Osteoblast (primary cell): ENCODE results near the gene MYEOV. TPM values are rescaled to one million over a fixed set of nuclear protein-coding genes. Genes with fewer than 3 reads are reported as not detected.

ENCODE experiments used
- DNase-seq: peaks from one replicate; pipeline ENCODE4 v3.0.0; 2011; ENCODE audit warnings: low spot score, mixed read lengths; ENCODE audit not compliant: insufficient read length; ENCODE audit errors: missing footprints
- H2AFZ ChIP-seq: 2 replicates; pipeline ENCODE4 v1.6.0; 2011; ENCODE audit warnings: mild to moderate bottlenecking, low read length
- H3K27ac ChIP-seq: 2 replicates; pipeline ENCODE4 v1.5.1; 2011; ENCODE audit warnings: mild to moderate bottlenecking, low read depth, low read length, moderate library complexity
- H3K27me3 ChIP-seq: 2 replicates; pipeline ENCODE4 v1.6.0; 2012; ENCODE audit warnings: mild to moderate bottlenecking, control low read depth, inconsistent platforms, low read length, moderate library complexity; ENCODE audit not compliant: insufficient read depth
- H3K36me3 ChIP-seq: 2 replicates; pipeline ENCODE4 v1.5.1; 2011; ENCODE audit warnings: mild to moderate bottlenecking, low read length, control low read depth, moderate library complexity; ENCODE audit not compliant: insufficient read depth
- H3K4me1 ChIP-seq: 2 replicates; pipeline ENCODE4 v1.5.1; 2011; ENCODE audit warnings: mild to moderate bottlenecking, low read length, control low read depth, moderate library complexity; ENCODE audit not compliant: insufficient read depth
- H3K4me2 ChIP-seq: 2 replicates; pipeline ENCODE4 v1.6.0; 2011; ENCODE audit warnings: mild to moderate bottlenecking, low read length; ENCODE audit not compliant: insufficient read depth
- H3K4me3 ChIP-seq: fragments of 200-600 bp; sonication (generic); 3 replicates; pipeline ENCODE4 v1.5.1; 2012; ENCODE audit warnings: mild to moderate bottlenecking, low read length, inconsistent platforms; ENCODE audit not compliant: insufficient read depth
- H3K79me2 ChIP-seq: 2 replicates; pipeline ENCODE4 v1.6.0; 2012; ENCODE audit warnings: mild to moderate bottlenecking, low read length, control low read depth, inconsistent platforms; ENCODE audit not compliant: insufficient read depth
- H3K9me3 ChIP-seq: 2 replicates; pipeline ENCODE4 v1.5.1; 2011; ENCODE audit warnings: low read depth, low read length, control low read depth
- H4K20me1 ChIP-seq: 2 replicates; pipeline ENCODE4 v1.6.0; 2012; ENCODE audit warnings: mild to moderate bottlenecking, low read length, control low read depth; ENCODE audit not compliant: insufficient read depth
- total RNA-seq: library from RNA; depleted of rRNA; stranded (reverse); fragments of >200 nt; gene quantifications from 2 replicates; pipeline ENCODE4 v1.2.3, GENCODE V29; 2012
- TF ChIP-seq, protein P1 (sequence below): IDR thresholded peaks from 2 replicates; pipeline ENCODE4 v1.5.1; 2011; ENCODE audit warnings: mild to moderate bottlenecking, low read depth, low read length, moderate library complexity; ENCODE audit errors: extremely low read depth

MYEOV gene
- total RNA-seq, 1 donor, result 1.4 TPM

GRCh38 chr11:69296890-69297786 is 3.2 kb downstream of the MYEOV start:
- peak overlapping the region; percentile 52 for H2AFZ ChIP-seq
- peak overlapping the region; percentile 96 for H3K27ac ChIP-seq
- TF ChIP-seq, protein P1, sequence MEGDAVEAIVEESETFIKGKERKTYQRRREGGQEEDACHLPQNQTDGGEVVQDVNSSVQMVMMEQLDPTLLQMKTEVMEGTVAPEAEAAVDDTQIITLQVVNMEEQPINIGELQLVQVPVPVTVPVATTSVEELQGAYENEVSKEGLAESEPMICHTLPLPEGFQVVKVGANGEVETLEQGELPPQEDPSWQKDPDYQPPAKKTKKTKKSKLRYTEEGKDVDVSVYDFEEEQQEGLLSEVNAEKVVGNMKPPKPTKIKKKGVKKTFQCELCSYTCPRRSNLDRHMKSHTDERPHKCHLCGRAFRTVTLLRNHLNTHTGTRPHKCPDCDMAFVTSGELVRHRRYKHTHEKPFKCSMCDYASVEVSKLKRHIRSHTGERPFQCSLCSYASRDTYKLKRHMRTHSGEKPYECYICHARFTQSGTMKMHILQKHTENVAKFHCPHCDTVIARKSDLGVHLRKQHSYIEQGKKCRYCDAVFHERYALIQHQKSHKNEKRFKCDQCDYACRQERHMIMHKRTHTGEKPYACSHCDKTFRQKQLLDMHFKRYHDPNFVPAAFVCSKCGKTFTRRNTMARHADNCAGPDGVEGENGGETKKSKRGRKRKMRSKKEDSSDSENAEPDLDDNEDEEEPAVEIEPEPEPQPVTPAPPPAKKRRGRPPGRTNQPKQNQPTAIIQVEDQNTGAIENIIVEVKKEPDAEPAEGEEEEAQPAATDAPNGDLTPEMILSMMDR, result no peak
- DNase-seq, result peak; percentile 98
- no peaks in the 10 kb centered on the region for H3K27me3 ChIP-seq
- peak overlapping the region; percentile 74 for H3K4me2 ChIP-seq
- peaks cover 8% of the 10 kb centered on the region for H3K79me2 ChIP-seq
- no peaks in the 10 kb centered on the region for H4K20me1 ChIP-seq
- H3K9me3 ChIP-seq, result no peaks in the 10 kb centered on the region
- H3K4me1 ChIP-seq, result peaks cover 59% of the 10 kb centered on the region
- peak overlapping the region; percentile 5 for H3K4me3 ChIP-seq
- H3K36me3 ChIP-seq, result no peaks in the 10 kb centered on the region

DNA sequence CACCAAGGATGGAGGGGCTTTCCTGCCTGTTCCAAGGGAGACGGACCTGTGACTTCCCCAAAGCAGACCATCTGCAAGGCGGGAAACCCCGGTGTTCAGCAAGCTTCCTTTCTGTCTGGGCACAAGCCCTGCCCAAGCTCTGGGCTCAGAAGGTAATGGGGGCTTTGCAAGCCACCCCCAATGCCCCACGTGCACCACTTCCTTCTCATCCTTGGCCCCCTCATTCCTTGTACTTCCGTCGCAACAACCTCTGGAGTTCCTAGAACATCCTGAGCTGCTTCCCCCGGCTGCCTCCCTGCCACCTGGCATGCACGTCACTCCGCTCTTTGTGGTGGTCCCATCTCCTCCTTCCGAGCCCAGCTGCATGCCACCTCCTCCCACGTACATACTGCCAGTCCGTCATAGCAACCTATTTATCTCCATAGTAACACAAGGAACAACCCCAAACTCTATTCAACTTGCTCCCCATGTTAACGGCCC is 3.9 kb downstream of the MYEOV start:
- Histone ChIP-seq H3K4me2 (peak overlapping the region; percentile 74), H3K4me1 (peaks cover 66% of the 10 kb centered on the region), H2AFZ (no peak overlapping the region), H4K20me1 (no peaks in the 10 kb centered on the region), H3K27ac (peak overlapping the region; percentile 96), H3K27me3 (no peaks in the 10 kb centered on the region), H3K79me2 (peaks cover 15% of the 10 kb centered on the region), H3K4me3 (peak overlapping the region; percentile 48), H3K36me3 (no peaks in the 10 kb centered on the region), H3K9me3 (no peaks in the 10 kb centered on the region)
- DNase-seq, result peak; percentile 71
- TF ChIP-seq, protein P1, result no peak

DNA sequence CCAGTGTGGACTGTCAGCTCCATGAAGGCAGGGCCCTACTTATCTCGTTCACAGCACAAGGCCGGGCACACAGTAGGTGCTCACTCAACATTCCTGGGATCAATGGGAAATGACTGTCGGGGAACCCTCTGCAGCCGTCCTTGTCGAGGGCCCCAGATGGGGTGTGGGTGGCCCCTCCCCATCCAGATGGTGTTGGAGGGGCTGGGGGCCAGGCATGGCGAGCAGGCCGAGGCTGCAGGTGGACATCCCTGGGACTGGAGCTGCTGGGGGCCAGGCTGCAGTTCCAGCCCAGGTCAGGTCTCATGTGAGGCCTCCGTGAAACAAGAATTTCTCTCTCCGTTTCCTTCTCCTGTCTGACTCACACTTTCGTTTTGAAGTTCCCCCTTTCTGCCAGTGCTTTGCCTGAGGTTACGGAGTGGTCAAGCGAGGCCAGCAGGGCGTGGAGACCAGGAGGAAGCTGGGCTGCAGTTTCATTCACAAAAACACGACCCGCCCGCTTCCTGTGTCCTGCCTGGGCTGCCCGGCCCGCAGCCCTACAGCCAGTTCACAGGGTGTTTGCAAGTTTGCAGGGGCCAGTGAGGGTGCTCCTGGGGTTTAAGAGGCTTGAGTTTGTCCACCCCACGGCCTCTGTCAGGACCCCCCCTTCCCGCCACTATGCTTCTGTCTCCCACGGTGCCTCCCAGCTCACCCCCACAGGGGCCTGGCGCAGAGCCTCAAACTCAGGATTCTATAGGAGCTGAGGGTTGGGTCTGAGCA is 4.5 kb downstream of the MYEOV start:
- Histone ChIP-seq H3K36me3 (no peaks in the 10 kb centered on the region), H3K9me3 (no peaks in the 10 kb centered on the region), H4K20me1 (no peaks in the 10 kb centered on the region), H3K4me3 (peak overlapping the region; percentile 48), H3K27me3 (no peaks in the 10 kb centered on the region), H3K4me2 (peak overlapping the region; percentile 74), H3K27ac (peak overlapping the region; percentile 96), H3K79me2 (peaks cover 21% of the 10 kb centered on the region), H3K4me1 (peaks cover 68% of the 10 kb centered on the region), H2AFZ (peak overlapping the region; percentile 30)
- TF ChIP-seq, protein P1, result no peak
- DNase-seq, result peak; percentile 97

DNA sequence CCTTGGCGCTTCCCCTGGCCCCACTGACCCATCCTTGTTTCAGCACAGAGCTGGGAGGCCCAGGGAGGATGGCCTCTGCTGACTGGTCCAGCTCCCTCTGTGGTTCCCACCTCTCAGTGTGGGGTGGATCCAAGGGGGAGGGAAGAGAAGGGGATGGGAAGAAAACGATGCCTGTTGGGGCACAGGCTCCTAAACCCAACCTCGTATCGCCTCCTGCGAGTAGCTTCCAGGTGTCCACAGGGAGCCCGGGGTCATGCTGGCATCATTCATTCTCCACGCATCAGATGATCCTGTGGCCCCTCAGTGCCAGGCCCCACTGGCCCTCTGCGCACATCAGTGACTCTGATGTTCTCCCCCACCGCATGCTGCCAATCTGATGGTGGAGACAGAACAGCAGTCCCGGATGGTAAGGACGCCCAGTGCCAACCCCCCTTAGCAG is 5.1 kb downstream of the MYEOV start:
- H3K36me3 ChIP-seq, result no peaks in the 10 kb centered on the region
- H3K4me2 ChIP-seq, result peak overlapping the region; percentile 74
- H2AFZ ChIP-seq, result peak overlapping the region; percentile 30
- no peaks in the 10 kb centered on the region for H3K9me3 ChIP-seq
- peaks cover 27% of the 10 kb centered on the region for H3K79me2 ChIP-seq
- peaks cover 68% of the 10 kb centered on the region for H3K4me1 ChIP-seq
- peak; percentile 91 for DNase-seq
- TF ChIP-seq, protein P1, result no peak
- H4K20me1 ChIP-seq, result no peaks in the 10 kb centered on the region
- no peaks in the 10 kb centered on the region for H3K27me3 ChIP-seq
- peak overlapping the region; percentile 48 for H3K4me3 ChIP-seq
- peak overlapping the region; percentile 96 for H3K27ac ChIP-seq
